AG08395 (cell line): ENCODE results near the gene CBY1.
"Not testable (repeated sequence)": the region's sequence is repeated elsewhere in the genome, so short reads cannot be mapped to it uniquely, and the experiment has no call there.

Source experiments
- DNase-seq: peaks from one replicate; pipeline ENCODE4 v3.0.0; 2012; ENCODE audit warnings: mixed read lengths, low spot score

The CBY1 gene

GRCh38 chr22:38656256-38657044, at the start of gene CBY1, which contains the start of gene FAM227A:
Gene CBY1 (plus strand): TSS chr22:38656638. CDS start chr22:38668055, 11,417 bp downstream.
Gene FAM227A (minus strand): TSS chr22:38656392. CDS start chr22:38650168, 6,224 bp downstream.
- DNase-seq, result peak; percentile 99

- no peak for DNase-seq
Measured at GRCh38 chr22:38607680-38608079, 48.8 kb upstream of the CBY1 start.

- DNase-seq, result no peak
Measured at GRCh38 chr22:38608992-38609750, 47.3 kb upstream of the CBY1 start.

GRCh38 chr22:38610234-38610633, 46.2 kb upstream of the CBY1 start:
- no peak for DNase-seq

GRCh38 chr22:38611559-38611958, 44.9 kb upstream of the CBY1 start:
- no peak for DNase-seq

- DNase-seq, result no peak
Measured at GRCh38 chr22:38612217-38613006, 44.0 kb upstream of the CBY1 start.

- no peak for DNase-seq
Measured at GRCh38 chr22:38613588-38613987, 42.9 kb upstream of the CBY1 start.

GRCh38 chr22:38614332-38615063, 41.9 kb upstream of the CBY1 start:
- DNase-seq, result no peak

- not testable (repeated sequence) for DNase-seq
Measured at GRCh38 chr22:38615064-38615405, 41.4 kb upstream of the CBY1 start.

- no peak for DNase-seq
Measured at GRCh38 chr22:38618258-38618657, 38.2 kb upstream of the CBY1 start.

- DNase-seq, result no peak
Measured at GRCh38 chr22:38618682-38619081, 37.8 kb upstream of the CBY1 start.

- DNase-seq, result no peak
Measured at GRCh38 chr22:38623351-38623750, 33.1 kb upstream of the CBY1 start.

- no peak for DNase-seq
Measured at GRCh38 chr22:38628444-38628843, 28.0 kb upstream of the CBY1 start.

GRCh38 chr22:38629108-38629507, 27.3 kb upstream of the CBY1 start:
- no peak for DNase-seq

GRCh38 chr22:38631724-38632123, 24.7 kb upstream of the CBY1 start:
- DNase-seq, result no peak

- DNase-seq, result no peak
Measured at GRCh38 chr22:38632528-38632927, 23.9 kb upstream of the CBY1 start.

GRCh38 chr22:38638216-38638615, 18.2 kb upstream of the CBY1 start:
- no peak for DNase-seq

GRCh38 chr22:38638728-38639127, 17.7 kb upstream of the CBY1 start:
- no peak for DNase-seq

- no peak for DNase-seq
Measured at GRCh38 chr22:38641476-38642040, 14.9 kb upstream of the CBY1 start.

GRCh38 chr22:38644245-38644644, 12.2 kb upstream of the CBY1 start:
- not testable (repeated sequence) for DNase-seq

- DNase-seq, result no peak
Measured at GRCh38 chr22:38645430-38645829, 11.0 kb upstream of the CBY1 start.
